DND-41 (cell line): Measurements from ENCODE around the gene LRRC3B.

Source experiments
- ATAC-seq: fragments of 200-7000 bp; cut with Tn5 transposase; 3 replicates; pipeline ENCODE4 v1.9.1; 2021; ENCODE audit warnings: low read depth; ENCODE audit not compliant: insufficient read depth
- DNase-seq: peaks from one replicate; pipeline ENCODE4 v3.0.0-alpha.2; 2020
- H2AFZ ChIP-seq: 2 replicates; pipeline ENCODE4 v1.6.0; 2012; ENCODE audit warnings: low read depth, low read length
- H3K27ac ChIP-seq: 2 replicates; pipeline ENCODE4 v1.5.1; 2012; ENCODE audit warnings: low read length, inconsistent platforms
- H3K27me3 ChIP-seq: fragments of 200-600 bp; sonication (generic); 2 replicates; pipeline ENCODE4 v1.6.0; 2012; ENCODE audit warnings: low read length, mild to moderate bottlenecking, inconsistent platforms; ENCODE audit not compliant: insufficient read depth, poor library complexity
- H3K36me3 ChIP-seq: 2 replicates; pipeline ENCODE4 v1.5.1; 2012; ENCODE audit warnings: low read length, inconsistent platforms; ENCODE audit not compliant: insufficient read depth
- H3K4me1 ChIP-seq: 2 replicates; pipeline ENCODE4 v1.5.1; 2012; ENCODE audit warnings: mild to moderate bottlenecking, low read length; ENCODE audit not compliant: insufficient read depth
- H3K4me2 ChIP-seq: 2 replicates; pipeline ENCODE4 v1.6.0; 2012; ENCODE audit warnings: mild to moderate bottlenecking, moderate library complexity, low read length, inconsistent platforms; ENCODE audit not compliant: insufficient read depth
- H3K4me3 ChIP-seq, 2 experiments: fragments of 200-600 bp in 1 of 2; shearing (Covaris generic) in 1 of 2; 2 replicates each; pipeline ENCODE4 v1.5.1; 2012 to 2016; ENCODE audit warnings: inconsistent platforms in 2 of 2, low read length in 2 of 2, mild to moderate bottlenecking in 2 of 2, low read depth in 1 of 2, moderate library complexity in 1 of 2
- H3K79me2 ChIP-seq: 2 replicates; pipeline ENCODE4 v1.6.0; 2012; ENCODE audit warnings: low read length, inconsistent platforms; ENCODE audit not compliant: insufficient read depth
- H3K9ac ChIP-seq: 2 replicates; pipeline ENCODE4 v1.6.0; 2012; ENCODE audit warnings: low read depth, mild to moderate bottlenecking, inconsistent platforms, low read length, moderate library complexity
- H3K9me3 ChIP-seq: 2 replicates; pipeline ENCODE4 v1.5.1; 2012; ENCODE audit warnings: low read length, moderate library complexity, mild to moderate bottlenecking, inconsistent platforms; ENCODE audit not compliant: insufficient read depth, severe bottlenecking
- H4K20me1 ChIP-seq: 2 replicates; pipeline ENCODE4 v1.6.0; 2012; ENCODE audit warnings: low read length; ENCODE audit not compliant: insufficient read depth
- CTCF ChIP-seq: IDR thresholded peaks from 2 replicates; pipeline ENCODE4 v1.5.1; 2012; ENCODE audit warnings: borderline replicate concordance, low read length, moderate library complexity, mild to moderate bottlenecking; ENCODE audit not compliant: poor library complexity, severe bottlenecking; ENCODE audit errors: extremely low read depth
- EZH2 ChIP-seq: IDR thresholded peaks from 3 replicates; pipeline ENCODE4 v1.6.1; 2012; ENCODE audit warnings: borderline replicate concordance, low read depth, mild to moderate bottlenecking, moderate library complexity, low read length, inconsistent platforms; ENCODE audit not compliant: severe bottlenecking

Gene LRRC3B

GRCh38 chr3:26627080-26627479 is 4.5 kb downstream of the LRRC3B start:
- Histone ChIP-seq H2AFZ (no peak overlapping the region), H3K9ac (no peak overlapping the region), H3K4me2 (no peak overlapping the region), H3K27ac (no peak overlapping the region), H3K79me2 (no peaks in the 10 kb centered on the region), H3K4me1 (no peaks in the 10 kb centered on the region), H3K36me3 (no peaks in the 10 kb centered on the region), H4K20me1 (no peaks in the 10 kb centered on the region), H3K27me3 (no peaks in the 10 kb centered on the region), H3K9me3 (no peaks in the 10 kb centered on the region), H3K4me3 (no peak overlapping the region)
- no peak for DNase-seq
- ATAC-seq: no peak
- no peak for TF ChIP-seq EZH2
- TF ChIP-seq CTCF: no peak

DNA sequence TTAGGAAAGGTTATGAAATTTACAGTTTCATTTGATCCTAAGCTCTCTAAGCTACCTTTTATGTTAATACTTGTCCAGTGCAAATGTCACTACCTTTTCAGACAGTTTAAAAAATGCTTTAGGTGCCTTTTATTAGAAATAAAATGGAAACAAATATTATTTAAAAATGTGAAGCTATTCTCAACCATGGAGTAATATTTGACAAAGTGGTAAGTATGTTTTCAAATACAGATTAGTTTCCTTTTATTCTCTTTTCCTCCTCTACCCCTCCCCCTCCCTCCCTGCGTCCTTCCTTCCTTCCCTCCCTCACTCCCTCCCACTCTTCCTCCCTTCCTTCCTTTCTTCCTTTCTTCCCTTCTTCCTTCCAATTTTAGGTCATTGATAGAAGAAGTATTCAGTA is 6.3 kb downstream of the LRRC3B start:
- Histone ChIP-seq H3K9ac (no peak overlapping the region), H3K79me2 (no peaks in the 10 kb centered on the region), H3K4me2 (no peak overlapping the region), H3K36me3 (no peaks in the 10 kb centered on the region), H3K27me3 (no peaks in the 10 kb centered on the region), H3K27ac (no peak overlapping the region), H4K20me1 (no peaks in the 10 kb centered on the region), H3K9me3 (no peaks in the 10 kb centered on the region), H2AFZ (no peak overlapping the region), H3K4me1 (no peaks in the 10 kb centered on the region), H3K4me3 (no peak overlapping the region)
- TF ChIP-seq CTCF (no peak), EZH2 (no peak)
- ATAC-seq (no peak), DNase-seq (no peak)

- no peak overlapping the region for H3K4me2 ChIP-seq
- DNase-seq: no peak
- TF ChIP-seq EZH2 (no peak), CTCF (no peak)
- no peak overlapping the region for H2AFZ ChIP-seq
- no peaks in the 10 kb centered on the region for H4K20me1 ChIP-seq
- H3K36me3 ChIP-seq: no peaks in the 10 kb centered on the region
- no peak overlapping the region for H3K27ac ChIP-seq
- H3K9ac ChIP-seq: no peak overlapping the region
- no peaks in the 10 kb centered on the region for H3K9me3 ChIP-seq
- H3K27me3 ChIP-seq: no peaks in the 10 kb centered on the region
- no peaks in the 10 kb centered on the region for H3K79me2 ChIP-seq
- H3K4me1 ChIP-seq: no peaks in the 10 kb centered on the region
- no peak for ATAC-seq
- H3K4me3 ChIP-seq: no peak overlapping the region
Measured at GRCh38 chr3:26630669-26631389, 8.3 kb downstream of the LRRC3B start.
